Measurements from ENCODE around the gene PM20D2.
"Not testable (repeated sequence)": the region's sequence is repeated elsewhere in the genome, so short reads cannot be mapped to it uniquely, and the experiment has no call there.

The PM20D2 gene, protein sequence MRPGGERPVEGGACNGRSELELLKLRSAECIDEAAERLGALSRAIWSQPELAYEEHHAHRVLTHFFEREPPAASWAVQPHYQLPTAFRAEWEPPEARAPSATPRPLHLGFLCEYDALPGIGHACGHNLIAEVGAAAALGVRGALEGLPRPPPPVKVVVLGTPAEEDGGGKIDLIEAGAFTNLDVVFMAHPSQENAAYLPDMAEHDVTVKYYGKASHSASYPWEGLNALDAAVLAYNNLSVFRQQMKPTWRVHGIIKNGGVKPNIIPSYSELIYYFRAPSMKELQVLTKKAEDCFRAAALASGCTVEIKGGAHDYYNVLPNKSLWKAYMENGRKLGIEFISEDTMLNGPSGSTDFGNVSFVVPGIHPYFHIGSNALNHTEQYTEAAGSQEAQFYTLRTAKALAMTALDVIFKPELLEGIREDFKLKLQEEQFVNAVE
- 14.8 to 28.5 (median 16.0) reads per million in 4 donors for total RNA-seq

DNA sequence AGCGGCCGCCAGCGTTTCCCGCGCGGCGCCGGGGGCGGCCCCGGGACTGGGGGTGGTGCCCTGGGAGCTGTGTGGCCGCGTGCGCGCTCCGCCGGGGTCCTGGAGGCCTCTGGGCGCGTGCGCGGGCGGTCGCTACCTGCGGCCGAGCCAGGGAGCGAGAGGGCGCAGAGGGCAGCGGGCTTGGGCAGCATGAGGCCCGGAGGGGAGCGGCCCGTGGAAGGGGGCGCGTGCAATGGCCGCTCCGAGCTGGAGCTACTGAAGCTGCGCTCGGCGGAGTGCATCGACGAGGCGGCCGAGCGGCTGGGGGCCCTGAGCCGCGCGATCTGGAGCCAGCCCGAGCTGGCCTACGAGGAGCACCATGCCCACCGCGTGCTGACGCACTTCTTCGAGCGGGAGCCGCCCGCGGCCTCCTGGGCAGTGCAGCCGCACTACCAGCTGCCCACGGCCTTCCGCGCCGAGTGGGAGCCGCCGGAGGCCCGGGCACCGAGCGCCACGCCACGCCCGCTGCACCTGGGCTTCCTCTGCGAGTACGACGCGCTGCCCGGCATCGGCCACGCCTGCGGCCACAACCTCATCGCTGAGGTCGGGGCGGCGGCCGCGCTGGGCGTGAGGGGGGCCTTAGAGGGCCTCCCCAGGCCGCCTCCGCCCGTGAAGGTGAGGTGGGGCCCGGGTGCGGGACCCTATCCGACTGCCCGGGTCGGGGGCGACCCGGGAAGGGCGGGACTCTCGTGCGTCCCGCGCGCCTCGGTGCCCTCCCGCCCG lies at the start of gene PM20D2:
PM20D2 (plus strand) TSS at position 100 of the 762 bp plus-strand sequence; CDS start at position 190, 90 bp downstream.
- peak; percentile 14 to 55 (median 40) for DNase-seq

DNA sequence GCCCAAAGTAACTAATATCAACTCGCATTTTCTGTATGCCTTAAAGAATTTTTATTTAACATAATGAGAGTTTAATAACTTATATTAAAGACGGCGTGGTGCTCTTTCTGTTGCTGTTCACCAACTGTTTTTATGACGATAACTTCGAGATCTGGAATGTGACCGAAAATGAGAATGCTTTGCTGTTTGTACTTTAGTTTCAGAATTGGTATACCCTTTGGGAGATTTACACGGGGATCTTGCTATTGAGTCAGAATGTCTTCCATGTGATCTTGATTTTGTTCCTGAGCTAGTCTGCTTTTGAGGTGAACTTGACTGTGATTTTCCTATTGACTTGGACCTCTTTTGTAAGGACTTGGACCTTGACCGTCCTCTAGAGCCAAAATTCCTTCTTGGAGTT lies 47.4 kb upstream of the PM20D2 start:
- DNase-seq: peak in 1 of 5 donors; percentile 58

DNA sequence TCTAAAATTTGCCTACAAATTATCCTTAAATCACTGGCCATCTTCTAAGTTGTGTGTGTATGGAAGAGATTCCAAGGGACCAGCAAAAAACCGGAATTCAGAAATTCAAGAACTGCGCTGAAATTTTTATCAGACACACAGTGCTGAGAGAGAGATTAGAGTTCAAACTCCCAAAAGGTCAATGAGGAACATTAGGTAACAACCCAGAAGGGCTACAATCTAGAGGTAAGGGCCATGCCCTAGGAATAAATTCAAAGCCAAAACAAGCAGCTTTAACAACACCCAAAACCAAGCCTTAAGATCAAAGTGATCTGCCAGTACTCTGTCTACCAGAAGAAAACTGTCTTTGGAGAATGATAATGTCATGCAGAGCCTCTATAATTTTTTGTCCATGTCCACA lies 45.7 kb upstream of the PM20D2 start:
- no peak for DNase-seq

DNA sequence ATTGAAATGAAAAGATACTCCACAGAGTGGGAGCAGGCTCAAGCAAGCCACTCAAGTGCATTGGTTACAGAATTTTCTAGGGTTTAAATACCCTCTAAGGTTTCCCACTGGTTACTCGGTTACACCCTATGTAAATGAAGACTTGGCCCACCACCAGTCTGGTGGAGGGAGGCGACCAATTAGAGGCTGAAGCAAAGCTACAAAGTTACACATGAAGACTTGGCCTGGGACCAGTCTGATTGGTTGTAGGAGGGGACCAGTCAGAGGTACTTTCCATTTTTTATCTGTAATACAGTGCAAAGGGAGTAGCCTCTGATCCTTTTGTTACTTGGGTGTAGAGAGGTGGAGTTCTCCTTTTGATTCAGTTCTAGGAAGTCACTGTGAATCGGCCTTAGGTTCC lies 35.6 kb upstream of the PM20D2 start:
- DNase-seq: no peak

DNA sequence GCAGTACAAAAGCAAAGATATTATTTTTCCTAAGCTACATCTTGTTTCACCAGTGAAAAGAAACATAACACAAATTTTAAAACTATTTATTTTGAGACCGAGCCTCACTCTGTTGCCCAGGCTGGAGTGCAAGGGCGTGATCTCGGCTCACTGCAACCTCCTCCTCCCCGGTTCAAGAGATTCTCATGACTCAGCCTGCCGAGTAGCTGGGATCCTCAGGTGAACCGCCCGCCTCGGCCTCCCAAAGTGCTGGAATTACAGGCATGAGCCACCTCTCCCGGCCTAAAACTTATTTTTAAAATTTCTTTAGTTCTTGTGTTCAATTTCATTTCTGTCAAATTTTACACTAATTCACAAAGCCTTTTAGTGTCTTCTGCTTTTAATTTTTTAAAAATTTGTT lies 33.9 kb upstream of the PM20D2 start:
- DNase-seq: no peak

DNA sequence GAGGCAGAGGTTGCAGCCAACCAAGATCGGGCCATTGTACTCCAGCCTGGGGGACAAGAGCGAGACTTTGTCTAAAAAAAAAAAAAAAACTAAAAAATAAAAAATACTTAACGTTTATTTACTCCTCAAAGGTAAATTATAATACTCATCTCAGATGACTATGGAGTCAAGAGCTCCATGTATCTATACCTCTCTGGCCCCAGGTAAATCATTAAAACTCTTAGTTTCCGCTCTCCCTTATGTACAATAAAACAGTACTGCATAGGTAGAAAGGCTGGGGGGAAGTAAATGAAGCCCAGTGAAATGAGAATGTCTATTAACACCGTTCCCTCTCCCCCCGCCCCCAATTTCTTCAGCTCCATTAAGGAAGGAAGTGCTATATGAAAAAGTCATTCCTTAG lies 29.2 kb upstream of the PM20D2 start:
- no peak for DNase-seq

DNA sequence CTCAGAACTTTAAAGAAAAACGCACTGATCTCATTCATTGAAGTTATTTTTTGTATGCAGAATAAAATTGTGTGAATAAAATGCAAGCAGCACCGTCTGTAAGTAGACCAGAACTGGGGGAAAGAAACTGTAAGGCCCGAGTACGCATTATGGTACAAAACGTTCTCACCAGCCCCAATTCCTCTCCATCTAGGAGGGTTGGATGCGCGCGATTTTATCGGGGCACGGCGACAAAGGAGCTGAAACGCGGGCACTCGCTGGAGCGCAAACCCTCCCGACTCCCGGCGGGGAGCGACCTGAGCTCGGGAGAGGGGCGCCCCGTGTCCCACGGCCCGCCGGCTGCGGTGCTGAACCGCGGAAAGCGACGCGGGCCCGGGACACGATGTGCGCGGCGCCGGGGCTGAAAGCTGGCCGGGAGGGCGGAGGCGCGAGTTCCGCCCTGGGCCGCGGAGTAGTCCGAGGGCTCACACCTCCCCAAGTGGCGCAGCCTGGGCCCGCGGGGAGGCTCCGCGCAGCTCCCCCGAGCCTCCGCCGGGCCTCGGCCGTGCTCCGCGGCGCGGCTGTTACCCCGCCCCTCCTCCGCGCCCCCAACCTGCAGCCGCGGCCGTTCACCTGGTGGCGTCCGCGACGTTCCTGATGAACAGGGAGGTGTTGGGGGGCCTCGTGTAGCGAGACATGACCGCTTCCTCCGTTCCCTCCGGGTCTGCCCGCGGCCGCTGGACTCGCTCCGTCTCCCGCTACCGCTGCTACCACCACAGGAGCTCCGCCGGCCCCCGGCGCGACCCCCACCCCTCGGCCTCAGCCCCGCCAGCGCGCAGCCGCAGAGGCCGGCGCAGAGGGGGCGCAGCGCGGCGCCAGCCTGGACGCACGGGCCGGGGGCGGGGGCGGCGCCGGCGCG lies 28.4 kb upstream of the PM20D2 start, which contains the start of gene SRSF12:
SRSF12 (minus strand) TSS at position 861 of the 898 bp plus-strand sequence; CDS start at position 677, 184 bp downstream.
- peak in 4 of 5 donors; percentile 14 to 30 (median 18) for DNase-seq

DNA sequence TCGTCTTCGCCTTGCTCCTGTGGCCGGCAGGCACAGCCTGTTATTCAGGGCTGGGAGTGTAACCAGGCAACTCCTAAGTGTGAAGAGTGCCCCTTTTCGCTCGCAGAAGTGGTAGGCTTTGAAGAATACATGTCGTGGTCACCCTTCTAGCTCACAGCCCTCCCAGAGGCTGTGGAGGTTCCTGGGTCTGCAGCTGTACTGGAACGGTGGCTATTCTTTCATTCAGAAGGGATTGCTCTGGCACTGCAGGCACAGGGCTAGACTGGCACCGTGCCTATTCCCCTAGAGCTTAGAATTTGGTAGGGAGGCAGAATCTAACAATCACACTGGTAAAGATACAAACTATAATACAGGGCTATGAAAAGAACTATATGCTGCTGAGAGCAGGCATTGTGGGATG lies 26.9 kb upstream of the PM20D2 start:
- no peak for DNase-seq

DNA sequence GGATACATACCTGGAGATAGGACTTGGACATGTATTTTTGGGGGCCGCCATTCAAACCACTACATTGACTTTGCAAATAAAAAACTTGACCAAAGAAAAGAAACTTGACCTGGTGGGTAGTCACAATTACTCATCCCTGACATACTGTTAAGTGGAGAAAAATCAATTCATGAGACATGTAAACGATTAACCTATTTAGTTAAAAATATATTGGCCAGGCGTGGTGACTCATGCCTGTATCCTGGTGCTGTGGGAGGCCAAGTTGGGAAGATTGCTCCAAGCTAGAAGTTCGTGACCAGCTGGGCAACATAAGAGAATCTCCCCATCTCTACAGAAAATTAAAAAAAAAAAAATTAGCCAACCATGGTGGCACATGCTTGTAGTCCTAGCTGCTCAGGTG lies 25.5 kb upstream of the PM20D2 start:
- DNase-seq: no peak

DNA sequence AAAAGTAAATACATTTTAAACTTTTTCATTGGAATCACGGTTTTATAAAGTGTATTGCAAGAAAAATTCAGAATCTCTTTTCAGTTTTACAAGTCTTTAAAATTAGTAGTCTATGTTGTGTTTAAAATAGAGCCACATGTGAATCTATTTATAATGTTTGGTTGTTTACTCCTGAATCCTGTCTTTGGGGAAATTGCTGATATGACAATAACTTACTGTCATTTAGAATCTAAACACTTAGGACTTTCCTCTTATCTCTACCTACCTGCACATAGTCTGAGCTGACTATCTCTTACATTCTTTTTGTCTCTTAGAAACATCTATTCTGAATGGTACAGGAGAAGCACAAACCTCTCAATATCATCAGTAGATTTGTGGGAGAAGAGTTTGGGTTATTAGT lies 23.9 kb upstream of the PM20D2 start:
- no peak for DNase-seq

DNA sequence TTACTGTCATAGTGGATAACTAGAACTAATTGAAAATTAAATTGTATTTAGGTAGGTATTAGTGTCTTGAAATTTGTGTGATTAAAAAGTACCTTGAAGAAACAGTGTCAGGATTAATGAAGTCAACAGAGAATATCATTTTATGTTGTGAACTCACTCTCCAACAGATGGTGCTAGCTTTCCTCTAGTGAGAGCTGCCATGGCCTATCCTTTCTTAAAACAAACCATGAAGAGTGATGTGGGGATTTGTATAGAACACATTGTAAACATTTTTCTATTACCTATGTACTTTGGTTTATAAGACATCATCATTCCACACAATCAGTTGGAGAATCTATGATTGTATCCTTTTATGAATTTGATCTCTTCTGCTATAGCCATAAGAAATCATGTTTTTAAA lies 23.2 kb upstream of the PM20D2 start:
- peak in 1 of 5 donors; percentile 17 for DNase-seq

DNA sequence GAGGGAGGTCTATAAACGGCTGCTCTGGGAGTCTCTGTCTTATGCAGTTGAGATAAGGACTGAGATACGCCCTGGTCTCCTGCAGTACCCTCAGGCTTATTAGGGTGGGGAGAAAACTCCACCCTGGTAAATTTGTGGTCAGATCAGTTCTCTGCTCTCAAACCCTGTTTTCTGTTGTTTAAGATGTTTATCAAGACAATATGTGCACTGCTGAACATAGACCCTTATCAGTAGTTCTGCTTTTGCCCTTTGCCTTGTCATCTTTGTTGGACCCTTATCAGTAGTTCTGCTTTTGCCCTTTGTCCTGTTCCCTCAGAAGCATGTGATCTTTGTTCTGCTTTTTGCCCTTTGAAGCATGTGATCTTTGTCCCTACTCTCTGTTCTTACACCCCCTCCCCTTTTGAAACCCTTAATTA lies 17.6 kb upstream of the PM20D2 start:
- DNase-seq: not testable (repeated sequence)

DNA sequence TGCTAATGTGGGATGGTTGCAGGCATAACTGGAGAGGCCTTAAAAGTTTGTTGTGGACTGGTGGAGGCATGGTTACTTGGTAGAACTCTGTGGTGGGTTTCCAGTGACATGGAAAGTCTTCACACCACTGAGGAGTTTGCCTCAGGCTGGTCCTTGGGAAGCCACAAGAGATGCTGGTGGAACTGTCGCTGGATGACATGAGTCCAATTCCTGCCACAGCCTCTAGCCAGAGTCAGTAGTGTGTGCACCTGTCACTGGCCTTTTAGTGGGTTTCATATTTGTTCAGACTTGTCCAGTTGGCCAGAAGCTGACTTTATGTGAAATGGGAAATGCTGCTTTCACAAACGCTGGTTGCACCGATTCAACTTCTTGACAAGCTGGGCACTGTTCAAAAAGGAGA lies 14.3 kb upstream of the PM20D2 start:
- no peak for DNase-seq

DNA sequence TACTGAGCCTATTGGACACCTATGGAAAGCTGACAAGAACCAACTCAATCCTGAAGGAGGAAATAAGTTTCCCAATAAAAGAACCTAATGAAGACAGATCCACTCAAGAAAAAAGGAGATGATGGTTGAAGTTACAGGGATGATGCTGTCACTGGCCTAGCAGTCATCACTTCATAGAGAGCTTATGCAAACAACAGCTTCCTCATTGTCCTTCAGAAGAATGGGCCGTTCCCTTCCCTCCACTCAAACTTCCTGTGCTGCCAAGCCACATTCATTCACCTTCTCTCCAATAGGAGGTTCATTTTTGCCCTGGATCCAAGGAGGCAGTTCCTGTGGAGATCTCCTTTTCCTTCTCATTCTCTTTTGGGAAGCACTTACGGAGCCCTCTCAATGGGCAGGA lies 13.8 kb upstream of the PM20D2 start:
- no peak for DNase-seq

DNA sequence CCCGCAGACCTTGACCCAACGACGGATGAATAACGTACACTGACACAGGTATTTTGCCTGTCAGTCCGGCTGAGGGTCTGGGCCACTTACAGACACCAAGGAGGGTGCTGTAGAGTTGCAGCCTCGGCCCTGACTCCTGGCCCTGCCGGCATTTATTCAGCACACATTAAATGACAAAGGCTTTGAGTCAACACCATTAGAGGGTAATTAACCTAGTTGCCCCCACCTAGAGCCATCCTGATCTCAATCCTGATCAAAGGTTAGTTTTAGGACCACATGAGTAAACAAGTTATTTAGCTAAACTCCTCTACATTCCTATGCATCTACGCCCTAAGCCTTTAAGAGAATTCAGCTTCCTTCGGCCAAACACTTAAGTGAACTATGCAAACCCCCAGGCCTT lies 11.9 kb upstream of the PM20D2 start:
- no peak for DNase-seq

DNA sequence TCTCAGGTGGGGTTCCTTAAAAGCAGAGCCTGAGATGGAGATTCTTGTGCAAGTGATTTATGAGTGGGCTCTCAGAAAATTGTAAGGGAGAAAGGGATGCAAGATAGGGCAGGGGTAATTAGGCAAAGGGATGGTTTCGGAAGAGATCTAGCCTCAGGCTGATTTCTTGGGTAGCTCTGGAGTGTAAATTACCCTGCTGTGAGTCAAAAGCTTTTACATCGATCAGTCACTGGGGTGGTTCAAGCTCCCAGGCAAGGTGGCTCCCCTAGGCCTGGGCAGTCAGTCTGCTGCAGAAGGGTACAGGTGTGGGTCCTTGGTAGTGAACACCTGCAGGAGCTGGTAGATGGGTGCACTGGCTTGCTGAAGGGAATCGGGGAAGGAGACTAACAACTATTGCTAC lies 11.1 kb upstream of the PM20D2 start:
- no peak for DNase-seq

DNA sequence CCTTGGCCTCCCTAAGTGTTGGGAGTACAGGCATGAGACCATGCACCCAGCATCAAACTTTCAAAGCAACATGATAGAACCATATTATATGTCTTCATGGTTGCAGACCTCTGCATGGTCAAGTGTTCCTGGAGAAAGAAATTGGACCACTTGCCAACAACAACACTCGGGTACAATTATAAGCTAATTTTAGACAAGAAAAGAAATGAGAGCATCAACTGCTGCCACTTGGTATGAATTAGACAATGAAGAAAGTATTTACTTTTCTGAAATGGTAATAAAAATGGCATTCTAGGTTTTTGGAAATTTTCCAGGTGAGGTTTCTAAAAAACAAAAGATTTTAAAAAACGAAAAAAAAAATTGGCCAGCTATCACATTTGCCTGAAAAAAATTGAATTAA lies 7.7 kb upstream of the PM20D2 start:
- no peak for DNase-seq

DNA sequence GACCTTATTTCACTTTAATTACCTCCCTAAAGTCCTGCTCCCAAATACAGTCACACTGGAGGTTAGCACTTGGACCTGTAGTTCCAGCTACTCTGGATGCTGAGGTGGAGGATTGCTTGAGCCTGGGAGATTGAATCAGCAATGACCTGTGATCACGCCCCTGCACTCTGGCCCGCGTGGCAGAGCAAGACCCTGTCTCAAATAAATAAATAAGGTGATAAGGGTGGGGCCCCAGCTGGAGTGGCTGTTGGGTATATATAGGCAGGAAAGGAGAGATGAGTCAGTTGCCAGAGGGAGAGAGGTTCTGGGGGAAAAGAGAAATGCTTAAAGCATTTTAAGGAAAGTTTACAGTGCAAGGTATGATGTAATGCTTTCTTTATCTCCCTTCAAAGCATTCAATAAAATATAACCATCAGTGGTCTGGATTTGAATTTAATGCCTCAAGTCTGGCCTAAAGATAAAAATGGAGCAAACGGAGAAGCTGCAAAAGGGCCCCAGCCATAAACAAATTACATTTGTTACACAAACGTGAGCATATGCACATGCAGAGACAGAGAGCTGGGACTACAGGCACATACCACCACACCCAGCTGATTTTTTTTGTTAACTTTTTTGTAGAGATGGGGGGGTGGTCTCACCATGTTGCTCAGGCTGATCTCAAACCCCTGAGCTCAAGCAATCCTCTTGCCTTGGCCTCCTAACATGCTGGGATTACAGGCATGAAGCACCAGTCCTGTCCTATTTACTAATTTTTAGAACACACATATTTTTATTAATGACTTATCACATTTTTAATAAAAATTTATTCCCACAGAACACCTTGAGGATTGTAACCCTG lies 6.1 kb upstream of the PM20D2 start:
- no peak for DNase-seq

DNA sequence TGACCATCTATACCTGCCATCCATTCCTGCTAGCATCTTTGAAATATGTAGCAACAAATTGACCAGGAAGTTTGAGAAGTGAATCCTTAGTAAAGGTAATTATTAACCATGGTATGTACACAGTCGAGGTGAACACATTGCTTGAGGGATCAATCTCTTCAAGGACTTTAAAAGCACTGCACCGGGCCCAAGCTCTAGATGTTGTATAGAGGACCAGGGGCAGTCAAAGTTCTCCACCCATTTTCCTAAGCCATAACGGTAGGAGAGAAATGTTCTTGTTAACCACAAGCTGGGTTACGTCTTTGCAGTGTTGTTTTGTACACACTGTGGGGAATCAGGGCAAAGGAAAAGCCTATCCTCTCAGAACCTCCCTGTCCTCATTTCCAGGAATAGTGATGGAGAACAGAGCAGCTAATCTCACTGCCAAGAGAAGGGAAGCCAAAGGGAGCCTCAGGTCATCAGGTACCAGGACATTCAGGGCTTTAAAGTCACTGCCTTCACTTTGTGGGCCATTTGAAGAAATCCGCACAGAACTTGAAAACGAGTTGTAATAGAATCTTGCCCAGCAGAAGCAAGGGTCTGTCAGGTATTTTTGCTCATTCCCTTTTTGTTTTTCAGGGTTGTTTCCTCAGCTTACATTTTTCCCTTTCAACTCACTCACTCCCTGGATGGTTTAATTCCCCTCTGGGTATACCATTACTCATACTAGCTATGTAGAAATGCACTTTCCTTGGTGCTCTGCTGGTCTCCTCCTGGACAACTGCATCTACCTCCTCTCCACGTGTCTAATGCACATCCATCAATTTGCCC lies 5.3 kb upstream of the PM20D2 start:
- DNase-seq: no peak

DNA sequence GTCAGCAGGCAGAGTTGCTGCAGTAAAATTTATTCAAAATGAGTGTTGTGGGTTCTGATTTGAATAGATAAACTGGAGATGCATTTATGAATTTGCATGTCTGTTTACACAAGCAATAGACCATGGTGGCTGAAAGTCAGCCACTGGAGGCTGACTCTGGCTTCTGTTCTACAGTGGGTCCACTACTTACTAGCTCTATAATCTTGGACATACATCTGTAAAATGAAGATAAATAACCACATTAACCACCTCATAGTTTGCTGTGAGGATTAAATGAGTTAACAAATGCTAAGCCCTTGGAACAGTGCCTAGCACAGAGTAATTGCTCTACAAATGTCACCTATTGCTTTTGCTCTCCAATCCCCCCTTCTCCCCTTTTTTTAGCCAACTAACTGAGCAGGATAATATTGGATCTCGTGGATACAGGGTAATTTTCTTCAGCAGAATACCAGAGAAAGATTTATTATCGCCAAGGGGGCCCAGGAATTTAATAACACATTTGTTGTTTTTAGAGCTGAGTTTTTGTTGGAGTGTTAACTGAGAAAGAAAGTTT lies 1.4 kb upstream of the PM20D2 start:
- peak in 1 of 5 donors; percentile 49 for DNase-seq

Data from T-helper 1 cell (primary cell).